NCI-H1436 treated with DMSO at 0.1 percent for 48 hours (cell line): ENCODE measurements around the gene DNER.
A peak's percentile ranks its signal among the peaks of the same experiment; 100 is the strongest.
"Not testable (repeated sequence)": the region's sequence is repeated elsewhere in the genome, so short reads cannot be mapped to it uniquely, and the experiment has no call there.

Experiments
- DNase-seq: peaks from one replicate; lab custom pipeline; 2025; lab: John Stamatoyannopoulos, UW

The DNER gene

GRCh38 chr2:229714080-229714735 is at the start of gene DNER:
Gene DNER (minus strand): TSS chr2:229714555. CDS start chr2:229714423, 132 bp downstream.
- no peak for DNase-seq

- no peak for DNase-seq
Measured at GRCh38 chr2:229761663-229762062, 47.3 kb upstream of the DNER start.

- not testable (repeated sequence) for DNase-seq
Measured at GRCh38 chr2:229757462-229757861, 43.1 kb upstream of the DNER start.

- no peak for DNase-seq
Measured at GRCh38 chr2:229752970-229753729, 38.8 kb upstream of the DNER start.

GRCh38 chr2:229749779-229750178 is 35.4 kb upstream of the DNER start:
- DNase-seq: no peak

GRCh38 chr2:229748950-229749349 is 34.6 kb upstream of the DNER start:
- DNase-seq: no peak

GRCh38 chr2:229742691-229743090 is 28.3 kb upstream of the DNER start:
- not testable (repeated sequence) for DNase-seq

- no peak for DNase-seq
Measured at GRCh38 chr2:229740279-229740678, 25.9 kb upstream of the DNER start.

GRCh38 chr2:229738024-229738625 is 23.8 kb upstream of the DNER start:
- no peak for DNase-seq

- DNase-seq: no peak
Measured at GRCh38 chr2:229734410-229734809, 20.1 kb upstream of the DNER start.

- no peak for DNase-seq
Measured at GRCh38 chr2:229733611-229734245, 19.4 kb upstream of the DNER start.

- DNase-seq: no peak
Measured at GRCh38 chr2:229732897-229733296, 18.5 kb upstream of the DNER start.

GRCh38 chr2:229731916-229732315 is 17.6 kb upstream of the DNER start:
- DNase-seq: no peak

GRCh38 chr2:229731363-229731762 is 17.0 kb upstream of the DNER start:
- DNase-seq: no peak

GRCh38 chr2:229728370-229728769 is 14.0 kb upstream of the DNER start:
- no peak for DNase-seq

- no peak for DNase-seq
Measured at GRCh38 chr2:229726643-229727042, 12.3 kb upstream of the DNER start.

- peak; percentile 63 for DNase-seq
Measured at GRCh38 chr2:229725716-229726574, 11.6 kb upstream of the DNER start.

- not testable (repeated sequence) for DNase-seq
Measured at GRCh38 chr2:229723192-229723591, 8.8 kb upstream of the DNER start.

GRCh38 chr2:229719926-229720647 is 5.7 kb upstream of the DNER start:
- no peak for DNase-seq

- DNase-seq: no peak
Measured at GRCh38 chr2:229718057-229718456, 3.7 kb upstream of the DNER start.

- peak; percentile 63 for DNase-seq
Measured at GRCh38 chr2:229715895-229716507, 1.6 kb upstream of the DNER start.
